ENCODE data around the gene ITCH.
"Not testable (repeated sequence)": the region's sequence is repeated elsewhere in the genome, so short reads cannot be mapped to it uniquely, and the experiment has no call there.

Gene ITCH

GRCh38 chr20:34427784-34428183 is 64.7 kb downstream of the ITCH start:
- Histone ChIP-seq H4K20me1 (ENCODE audit: insufficient read depth, low read length) (no peaks in the 10 kb centered on the region), H3K4me3 (ENCODE audit: low read depth in 1 of 2, low read length in 2 of 2) (no peak overlapping the region), H3K9ac (ENCODE audit: low read depth, low read length) (no peak overlapping the region), H3K36me3 (ENCODE audit: insufficient read depth, low read length) (peaks cover 68% of the 10 kb centered on the region), H3K27ac (ENCODE audit: low read length) (no peak overlapping the region), H3K27me3 (ENCODE audit: insufficient read depth, low read length, poor library complexity) (no peaks in the 10 kb centered on the region), H3K79me2 (ENCODE audit: insufficient read depth, low read length) (no peaks in the 10 kb centered on the region), H3K9me3 (ENCODE audit: insufficient read depth, low read length, severe bottlenecking) (no peaks in the 10 kb centered on the region), H3K4me2 (ENCODE audit: insufficient read depth, low read length) (no peak overlapping the region), H3K4me1 (ENCODE audit: insufficient read depth, low read length) (no peaks in the 10 kb centered on the region), H2AFZ (ENCODE audit: low read depth, low read length) (no peak overlapping the region)
- no peak for DNase-seq
- TF ChIP-seq CTCF (IDR thresholded peaks at IDR 0.05; ENCODE audit: borderline replicate concordance, extremely low read depth, low read length, poor library complexity, severe bottlenecking): no peak
- TF ChIP-seq EZH2 (IDR thresholded peaks at IDR 0.05; ENCODE audit: borderline replicate concordance, low read depth, low read length, severe bottlenecking): no peak
- no peak for ATAC-seq (ENCODE audit: insufficient read depth, low read depth)

DNA sequence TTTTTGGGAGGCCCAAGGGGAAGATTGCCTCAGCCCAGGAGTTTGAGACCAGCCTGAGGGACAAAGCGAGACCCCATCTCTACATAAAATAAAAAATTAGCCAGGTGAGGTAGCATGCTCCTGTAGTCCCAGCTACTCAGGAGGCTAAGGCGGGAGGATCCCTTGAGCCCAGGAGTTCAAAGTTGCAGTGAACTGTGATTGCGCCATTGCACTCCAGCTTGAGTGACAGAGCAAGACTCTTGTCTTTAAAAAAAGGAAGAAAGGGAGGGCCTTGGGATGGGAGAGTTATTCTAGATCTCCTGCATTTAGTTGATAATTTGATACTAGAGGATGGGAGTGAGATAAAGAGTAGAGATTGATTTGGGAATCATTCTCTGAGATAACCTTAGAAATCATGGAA is 68.1 kb downstream of the ITCH start:
- no peaks in the 10 kb centered on the region for H3K9me3 ChIP-seq (ENCODE audit: insufficient read depth, low read length, severe bottlenecking)
- no peak overlapping the region for H3K27ac ChIP-seq (ENCODE audit: low read length)
- no peak for ATAC-seq (ENCODE audit: insufficient read depth, low read depth)
- TF ChIP-seq CTCF (IDR thresholded peaks at IDR 0.05; ENCODE audit: borderline replicate concordance, extremely low read depth, low read length, poor library complexity, severe bottlenecking): no peak
- no peak for TF ChIP-seq EZH2 (IDR thresholded peaks at IDR 0.05; ENCODE audit: borderline replicate concordance, low read depth, low read length, severe bottlenecking)
- DNase-seq: no peak
- H4K20me1 ChIP-seq (ENCODE audit: insufficient read depth, low read length): no peaks in the 10 kb centered on the region
- H3K4me1 ChIP-seq (ENCODE audit: insufficient read depth, low read length): no peaks in the 10 kb centered on the region
- H3K9ac ChIP-seq (ENCODE audit: low read depth, low read length): no peak overlapping the region
- no peak overlapping the region for H3K4me2 ChIP-seq (ENCODE audit: insufficient read depth, low read length)
- H3K79me2 ChIP-seq (ENCODE audit: insufficient read depth, low read length): peaks cover 2% of the 10 kb centered on the region; the same call in 1 of the 2 replicates
- peaks cover 47% of the 10 kb centered on the region for H3K36me3 ChIP-seq (ENCODE audit: insufficient read depth, low read length)
- no peak overlapping the region for H3K4me3 ChIP-seq (ENCODE audit: low read depth in 1 of 2, low read length in 2 of 2)
- no peaks in the 10 kb centered on the region for H3K27me3 ChIP-seq (ENCODE audit: insufficient read depth, low read length, poor library complexity)
- no peak overlapping the region for H2AFZ ChIP-seq (ENCODE audit: low read depth, low read length)

- not testable (repeated sequence) for H3K9me3 ChIP-seq (ENCODE audit: insufficient read depth, low read length, severe bottlenecking); H3K27me3 ChIP-seq (ENCODE audit: insufficient read depth, low read length, poor library complexity); ATAC-seq (ENCODE audit: insufficient read depth, low read depth); H3K9ac ChIP-seq (ENCODE audit: low read depth, low read length); DNase-seq; H3K27ac ChIP-seq (ENCODE audit: low read length); H3K79me2 ChIP-seq (ENCODE audit: insufficient read depth, low read length); H4K20me1 ChIP-seq (ENCODE audit: insufficient read depth, low read length); H3K4me3 ChIP-seq (ENCODE audit: low read depth in 1 of 2, low read length in 2 of 2); H3K4me1 ChIP-seq (ENCODE audit: insufficient read depth, low read length); H2AFZ ChIP-seq (ENCODE audit: low read depth, low read length); H3K4me2 ChIP-seq (ENCODE audit: insufficient read depth, low read length)
- H3K36me3 ChIP-seq (ENCODE audit: insufficient read depth, low read length): peaks cover 48% of the 10 kb centered on the region
Measured at GRCh38 chr20:34432663-34433062, 69.6 kb downstream of the ITCH start.

- H3K4me1 ChIP-seq (ENCODE audit: insufficient read depth, low read length): no peaks in the 10 kb centered on the region
- H3K27me3 ChIP-seq (ENCODE audit: insufficient read depth, low read length, poor library complexity): no peaks in the 10 kb centered on the region
- H3K4me2 ChIP-seq (ENCODE audit: insufficient read depth, low read length): no peak overlapping the region
- peaks cover 48% of the 10 kb centered on the region for H3K36me3 ChIP-seq (ENCODE audit: insufficient read depth, low read length)
- DNase-seq (no peak), ATAC-seq (ENCODE audit: insufficient read depth, low read depth) (no peak)
- no peak overlapping the region for H3K27ac ChIP-seq (ENCODE audit: low read length)
- TF ChIP-seq CTCF (IDR thresholded peaks at IDR 0.05; ENCODE audit: borderline replicate concordance, extremely low read depth, low read length, poor library complexity, severe bottlenecking) (no peak), EZH2 (IDR thresholded peaks at IDR 0.05; ENCODE audit: borderline replicate concordance, low read depth, low read length, severe bottlenecking) (no peak)
- H3K79me2 ChIP-seq (ENCODE audit: insufficient read depth, low read length): peaks cover 2% of the 10 kb centered on the region; the same call in 1 of the 2 replicates
- H3K9me3 ChIP-seq (ENCODE audit: insufficient read depth, low read length, severe bottlenecking): no peaks in the 10 kb centered on the region
- 0 out of 2 replicates have a peak, but pooled peaks cover 3% of the 10 kb centered on the region for H4K20me1 ChIP-seq (ENCODE audit: insufficient read depth, low read length)
- H3K4me3 ChIP-seq (ENCODE audit: low read depth in 1 of 2, low read length in 2 of 2): no peak overlapping the region
- no peak overlapping the region for H2AFZ ChIP-seq (ENCODE audit: low read depth, low read length)
- H3K9ac ChIP-seq (ENCODE audit: low read depth, low read length): no peak overlapping the region
Measured at GRCh38 chr20:34433391-34433790, 70.3 kb downstream of the ITCH start.
